Stimulated activated CD4-positive, alpha-beta T cell treated with anti-CD3 and anti-CD28 coated beads, Interleukin-1b, Interleukin-23, amount 100 ng/mL, for 48 hours (primary cell): ENCODE measurements around the gene ANO1.

ENCODE experiments used
- DNase-seq: peaks from one replicate; pipeline ENCODE4 v3.0.0-alpha.2; 2020

The ANO1 gene

GRCh38 chr11:70170596-70171210 is 92.6 kb downstream of the ANO1 start:
- DNase-seq: no peak

- no peak for DNase-seq
These were observed 94.9 kb downstream of the ANO1 start for GRCh38 chr11:70173018-70173417.

GRCh38 chr11:70174547-70175235 is 96.6 kb downstream of the ANO1 start:
- no peak for DNase-seq

- no peak for DNase-seq
These were observed 97.2 kb downstream of the ANO1 start for GRCh38 chr11:70175236-70175698.

GRCh38 chr11:70176940-70177689 is 99.0 kb downstream of the ANO1 start:
- DNase-seq: peak; percentile 63

- no peak for DNase-seq
These were observed 102.8 kb downstream of the ANO1 start for GRCh38 chr11:70180906-70181305.

- no peak for DNase-seq
These were observed 104.1 kb downstream of the ANO1 start for GRCh38 chr11:70182266-70182665.

GRCh38 chr11:70183032-70183431 is 104.9 kb downstream of the ANO1 start:
- no peak for DNase-seq

- DNase-seq: no peak
These were observed 105.5 kb downstream of the ANO1 start for GRCh38 chr11:70183483-70184176.

- no peak for DNase-seq
These were observed 106.3 kb downstream of the ANO1 start for GRCh38 chr11:70184396-70184795.

- no peak for DNase-seq
These were observed 107.4 kb downstream of the ANO1 start for GRCh38 chr11:70185348-70186055.

- DNase-seq: no peak
These were observed 108.3 kb downstream of the ANO1 start for GRCh38 chr11:70186420-70186819.

- DNase-seq: no peak
These were observed 108.8 kb downstream of the ANO1 start for GRCh38 chr11:70186936-70187335.

- DNase-seq: no peak
These were observed 109.7 kb downstream of the ANO1 start for GRCh38 chr11:70187771-70188170.

- no peak for DNase-seq
These were observed 111.5 kb downstream of the ANO1 start for GRCh38 chr11:70189622-70190021.

- DNase-seq: peak; percentile 65
These were observed 113.5 kb downstream of the ANO1 start for GRCh38 chr11:70191495-70192140.

GRCh38 chr11:70192666-70193410 is 114.7 kb downstream of the ANO1 start:
- DNase-seq: no peak

- no peak for DNase-seq
These were observed 115.5 kb downstream of the ANO1 start for GRCh38 chr11:70193411-70194292.

- no peak for DNase-seq
These were observed 117.0 kb downstream of the ANO1 start for GRCh38 chr11:70194792-70195791.
